K562 (cell line): ENCODE data around the gene ALPP. TPM values are rescaled to one million over a fixed set of nuclear protein-coding genes. Genes with fewer than 3 reads are reported as not detected.

Experiments
- ATAC-seq: fragments of 200-7000 bp; cut with Tn5 transposase; 3 replicates; pipeline ENCODE4 v1.9.1; 2020; ENCODE audit warnings: moderate library complexity
- BruUV-seq: library from RNA; stranded (reverse); fragments of 400-500 nt; replicated peaks from 2 replicates; lab custom pipeline; 2021; lab: Mats Ljungman, UMichigan
- CTCF ChIA-PET: fragments of 300-600 bp; formaldehyde crosslinking; extraction: SDS; loops from one replicate; lab custom pipeline; 2021; ENCODE audit warnings: low intra/inter-chr PET ratio; lab: Yijun Ruan, JAX
- POLR2A ChIA-PET: fragments of 300-600, 350-650 bp; sonication (Branson Sonifier 250); formaldehyde crosslinking; extraction: SDS; loops from one replicate; lab custom pipeline; 2021; ENCODE audit warnings: antibody characterized with exemption, inconsistent platforms; lab: Yijun Ruan, JAX
- DNase-seq, 4 experiments: peaks; one replicate each; pipeline versions ENCODE4 v3.0.0 to v3.0.0-alpha.2; 2011 to 2018; ENCODE audit warnings: low spot score in 3 of 4, mixed read lengths in 3 of 4; ENCODE audit errors: extremely low read depth in 1 of 4
- FAIRE-seq: peaks from 2 replicates; lab custom pipeline; 2011; peaks lifted over from hg19 to GRCh38; lab: Jason Lieb, UNC
- H2AFZ ChIP-seq: 2 replicates; pipeline ENCODE4 v1.6.0; 2011; ENCODE audit warnings: low read depth, low read length, control low read depth, inconsistent platforms
- H3K27ac ChIP-seq: fragments of 200-600 bp; 3 replicates; pipeline ENCODE4 v1.8.0; 2011; ENCODE audit warnings: low read depth, mild to moderate bottlenecking, control low read depth, inconsistent platforms, low read length, moderate library complexity, mixed read lengths; ENCODE audit errors: extremely low read depth
- H3K27me3 ChIP-seq, 2 experiments: fragments of 300-600 bp in 1 of 2; 2 replicates in 1 of 2; 3 replicates in 1 of 2; pipeline versions ENCODE4 v1.6.0 to v1.8.0; 2011; ENCODE audit warnings: inconsistent platforms in 2 of 2, low read length in 2 of 2, mild to moderate bottlenecking in 1 of 2, mixed read lengths in 1 of 2, moderate library complexity in 1 of 2; ENCODE audit not compliant: control insufficient read depth in 2 of 2, insufficient read depth in 2 of 2
- H3K36me3 ChIP-seq: fragments of 300-600 bp; 3 replicates; pipeline ENCODE4 v1.8.0; 2011; ENCODE audit warnings: mild to moderate bottlenecking, low read length, inconsistent platforms; ENCODE audit not compliant: control insufficient read depth, insufficient read depth
- H3K4me1 ChIP-seq, 2 experiments: fragments of 200-600 bp in 1 of 2; replicated peaks in 1 of 2; 2 replicates in 1 of 2; 3 replicates in 1 of 2; pipeline versions ENCODE4 v1.5.1 to v1.8.0; 2011; ENCODE audit warnings: inconsistent platforms in 2 of 2, low read length in 2 of 2, mild to moderate bottlenecking in 1 of 2, mixed read lengths in 1 of 2, moderate library complexity in 1 of 2; ENCODE audit not compliant: control insufficient read depth in 2 of 2, insufficient read depth in 2 of 2
- H3K4me2 ChIP-seq: 2 replicates; pipeline ENCODE4 v1.6.1; 2011; ENCODE audit warnings: low read length, control low read depth, inconsistent platforms, mixed read lengths; ENCODE audit not compliant: insufficient read depth
- H3K4me3 ChIP-seq: fragments of 200-600 bp; sonication (generic), shearing (Covaris generic); 2 replicates; pipeline ENCODE4 v1.5.1; 2016; ENCODE audit warnings: control low read depth, inconsistent platforms
- H3K79me2 ChIP-seq: fragments of 200-600 bp; 3 replicates; pipeline ENCODE4 v1.8.0; 2011; ENCODE audit warnings: low read length, inconsistent platforms; ENCODE audit not compliant: control insufficient read depth, insufficient read depth
- H3K9ac ChIP-seq, 2 experiments: 2 replicates each; pipeline versions ENCODE4 v1.6.0 to v1.6.1; 2011; ENCODE audit warnings: low read depth in 2 of 2, low read length in 2 of 2, control low read depth in 1 of 2, inconsistent platforms in 1 of 2, mild to moderate bottlenecking in 1 of 2, mixed read lengths in 1 of 2; ENCODE audit not compliant: insufficient read depth in 1 of 2
- H3K9me1 ChIP-seq: one replicate; pipeline ENCODE4 v1.6.0; 2011; ENCODE audit warnings: inconsistent platforms, mild to moderate bottlenecking, low read length, moderate library complexity; ENCODE audit not compliant: control insufficient read depth, insufficient read depth
- H3K9me3 ChIP-seq: replicated peaks from 2 replicates; pipeline ENCODE4 v1.5.1; 2011; ENCODE audit warnings: low read depth, low read length, inconsistent platforms; ENCODE audit not compliant: control insufficient read depth, insufficient read depth
- H4K20me1 ChIP-seq: replicated peaks from 2 replicates; pipeline ENCODE4 v1.6.1; 2011; ENCODE audit warnings: low read length, inconsistent platforms, mixed read lengths; ENCODE audit not compliant: control insufficient read depth, insufficient read depth
- CLOCK ChIP-seq: fragments of 250-450 bp; sonication (Bioruptor Pico); IDR thresholded peaks from 2 replicates; pipeline ENCODE4 v1.4.0; 2020; ENCODE audit warnings: mild to moderate bottlenecking, moderate library complexity, borderline replicate concordance
- CTCF ChIP-seq, 3 experiments: IDR thresholded peaks in 2 of 3; conservative IDR thresholded peaks in 1 of 3; 2 replicates each; pipeline ENCODE4 v1.5.1; 2011 to 2012; ENCODE audit warnings: low read length in 3 of 3, mild to moderate bottlenecking in 3 of 3, control low read depth in 2 of 3, improper control_type of control experiment in 1 of 3, inconsistent platforms in 1 of 3, low read depth in 1 of 3, mixed read lengths in 1 of 3, moderate library complexity in 1 of 3; ENCODE audit not compliant: insufficient read depth in 2 of 3
- ETS2 ChIP-seq: IDR thresholded peaks from 2 replicates; pipeline ENCODE4 v1.6.1; 2016; ENCODE audit warnings: borderline replicate concordance, missing genetic modification characterization, mild to moderate bottlenecking, moderate library complexity, missing compliant biosample characterization; ENCODE audit not compliant: poor library complexity, severe bottlenecking
- HMG20B ChIP-seq: fragments of 250-450 bp; sonication (Bioruptor Pico); IDR thresholded peaks from 2 replicates; pipeline ENCODE4 v1.5.0; 2021; ENCODE audit warnings: mild to moderate bottlenecking
- ILF3 ChIP-seq: fragments of 450-650 bp; IDR thresholded peaks from 2 replicates; pipeline ENCODE4 v1.6.1; 2018; ENCODE audit warnings: antibody characterized with exemption, mild to moderate bottlenecking, moderate library complexity, borderline replicate concordance
- SIX5 ChIP-seq, 2 experiments: IDR thresholded peaks; 2 replicates each; pipeline ENCODE4 v1.6.1; 2011; ENCODE audit warnings: low read length in 2 of 2, borderline replicate concordance in 1 of 2, low read depth in 1 of 2, mild to moderate bottlenecking in 1 of 2, moderate library complexity in 1 of 2; ENCODE audit not compliant: insufficient read depth in 1 of 2
- SMARCA5 ChIP-seq: fragments of 450-650 bp; IDR thresholded peaks from 2 replicates; pipeline ENCODE4 v1.6.1; 2016
- ZFP36 ChIP-seq: fragments of 150-350 bp; IDR thresholded peaks from 2 replicates; pipeline ENCODE4 v1.6.1; 2018; ENCODE audit warnings: low read length, low read depth; ENCODE audit not compliant: partially characterized antibody
- ZNF174 ChIP-seq: fragments of 250-450 bp; sonication (Bioruptor Pico); IDR thresholded peaks from 2 replicates; pipeline ENCODE4 v1.4.0; 2020; ENCODE audit warnings: mild to moderate bottlenecking
- WGBS: fragments of 100-300 bp; shearing (Covaris generic); methylation state at CpG from one replicate; pipeline ENCODE4 v1.1.6; 2016; ENCODE audit warnings: low coverage, mixed read lengths; ENCODE audit not compliant: insufficient coverage; ENCODE audit errors: missing lambda C conversion rate; 5-methylcytosine and 5-hydroxymethylcytosine counted together
- in situ Hi-C: fragments of 300-500 bp; cut with MboI; formaldehyde crosslinking; loops from 4 replicates; pipeline ENCODE4 v1.15.0; 2018; ENCODE audit warnings: inconsistent platforms, mixed read lengths
- intact Hi-C: fragments of 100-400 bp; cut with micrococcal nuclease; formaldehyde crosslinking; loops from 2 replicates; pipeline ENCODE4 v1.14.2; 2022
- polyA plus RNA-seq, 8 experiments: library from polyadenylated mRNA; depleted of rRNA in 4 of 8; stranded (reverse) in 5 of 8; unstranded in 3 of 8; fragments of >200 nt; fragmentation: Nextera tagmentation in 2 of 8; fragmentation: Illumina TruSeq in 1 of 8; extraction: Ambion mirVana in 2 of 8; extraction: Trizol in 1 of 8; gene quantifications; 2 replicates each; pipeline versions ENCODE4 v1.2.1 to v1.2.3, GENCODE V29; 2011 to 2014; ENCODE audit warnings: inconsistent platforms in 1 of 8, missing spikeins in 1 of 8
- total RNA-seq, 7 experiments: library from RNA; depleted of rRNA in 6 of 7; stranded (reverse); fragments of >200 nt in 6 of 7; fragmentation: Illumina TruSeq in 2 of 7; extraction: Trizol in 2 of 7; gene quantifications; 2 replicates each; pipeline versions ENCODE4 v1.2.1 to v1.2.3, GENCODE V29; 2011 to 2021; ENCODE audit warnings: low replicate concordance in 1 of 7
- TF ChIP-seq, protein P1 (sequence below): sonication (generic); formaldehyde crosslinking; IDR thresholded peaks from 2 replicates; pipeline ENCODE4 v1.8.0; 2023; ENCODE audit warnings: missing genetic modification reagents, mild to moderate bottlenecking, borderline replicate concordance

Gene ALPP
- total and polyA plus RNA-seq, 9 of the 15 experiments (the other 6 are each of a cell fraction or from before 2014, with no cell fraction given): 0.03 TPM; not detected in 8

- Histone ChIP-seq H3K9me3 (no peaks in the 10 kb centered on the region), H2AFZ (no peak overlapping the region), H3K4me2 (no peak overlapping the region), H3K36me3 (no peaks in the 10 kb centered on the region), H3K4me1 (no peaks in the 10 kb centered on the region; a peak in 1 of 5 replicates), H3K9ac (no peak overlapping the region), H3K9me1 (no peaks in the 10 kb centered on the region), H3K4me3 (no peak overlapping the region), H3K27ac (no peak overlapping the region), H3K27me3 (peaks cover 0 to 48% of the 10 kb centered on the region in 2 experiments; a peak in 3 of 5 replicates), H3K79me2 (no peaks in the 10 kb centered on the region), H4K20me1 (no peaks in the 10 kb centered on the region)
- CTCF ChIA-PET: interaction anchor here (0.7 kb wide), 1 partner anchor 1340 kb away, joined by 3 read pairs; no protein-coding TSS in a partner anchor
- 8% methylated on average over 4 of the region's 5 CpGs for WGBS
- intact Hi-C loops: no loop called here
- POLR2A ChIA-PET: interaction anchor here (0.6 kb wide), 1 partner anchor 12 kb away, joined by 3 read pairs; no protein-coding TSS in a partner anchor
- FAIRE-seq (no peak), DNase-seq (no peak), ATAC-seq (no peak)
- no TSS peak for BruUV-seq
- in situ Hi-C loops: no loop called here
- TF ChIP-seq ILF3 (no peak), ETS2 (tag) (no peak), ZNF174 (CRISPR knock-in tag) (no peak), SMARCA5 (no peak), SIX5 (IDR thresholded peaks at IDR 0.05; ENCODE audit: borderline replicate concordance in 1 of 2, insufficient read depth in 1 of 2, low read depth in 1 of 2, low read length in 2 of 2) (no peak), CTCF (IDR thresholded peaks at IDR 0.05 in 2 of 3, conservative IDR thresholded peaks at IDR 0.05 in 1 of 3; ENCODE audit: insufficient read depth in 2 of 3, low read depth in 1 of 3, low read length in 3 of 3) (no peak), HMG20B (CRISPR knock-in tag) (no peak), ZFP36 (no peak), CLOCK (CRISPR knock-in tag) (no peak)
- TF ChIP-seq, protein P1, sequence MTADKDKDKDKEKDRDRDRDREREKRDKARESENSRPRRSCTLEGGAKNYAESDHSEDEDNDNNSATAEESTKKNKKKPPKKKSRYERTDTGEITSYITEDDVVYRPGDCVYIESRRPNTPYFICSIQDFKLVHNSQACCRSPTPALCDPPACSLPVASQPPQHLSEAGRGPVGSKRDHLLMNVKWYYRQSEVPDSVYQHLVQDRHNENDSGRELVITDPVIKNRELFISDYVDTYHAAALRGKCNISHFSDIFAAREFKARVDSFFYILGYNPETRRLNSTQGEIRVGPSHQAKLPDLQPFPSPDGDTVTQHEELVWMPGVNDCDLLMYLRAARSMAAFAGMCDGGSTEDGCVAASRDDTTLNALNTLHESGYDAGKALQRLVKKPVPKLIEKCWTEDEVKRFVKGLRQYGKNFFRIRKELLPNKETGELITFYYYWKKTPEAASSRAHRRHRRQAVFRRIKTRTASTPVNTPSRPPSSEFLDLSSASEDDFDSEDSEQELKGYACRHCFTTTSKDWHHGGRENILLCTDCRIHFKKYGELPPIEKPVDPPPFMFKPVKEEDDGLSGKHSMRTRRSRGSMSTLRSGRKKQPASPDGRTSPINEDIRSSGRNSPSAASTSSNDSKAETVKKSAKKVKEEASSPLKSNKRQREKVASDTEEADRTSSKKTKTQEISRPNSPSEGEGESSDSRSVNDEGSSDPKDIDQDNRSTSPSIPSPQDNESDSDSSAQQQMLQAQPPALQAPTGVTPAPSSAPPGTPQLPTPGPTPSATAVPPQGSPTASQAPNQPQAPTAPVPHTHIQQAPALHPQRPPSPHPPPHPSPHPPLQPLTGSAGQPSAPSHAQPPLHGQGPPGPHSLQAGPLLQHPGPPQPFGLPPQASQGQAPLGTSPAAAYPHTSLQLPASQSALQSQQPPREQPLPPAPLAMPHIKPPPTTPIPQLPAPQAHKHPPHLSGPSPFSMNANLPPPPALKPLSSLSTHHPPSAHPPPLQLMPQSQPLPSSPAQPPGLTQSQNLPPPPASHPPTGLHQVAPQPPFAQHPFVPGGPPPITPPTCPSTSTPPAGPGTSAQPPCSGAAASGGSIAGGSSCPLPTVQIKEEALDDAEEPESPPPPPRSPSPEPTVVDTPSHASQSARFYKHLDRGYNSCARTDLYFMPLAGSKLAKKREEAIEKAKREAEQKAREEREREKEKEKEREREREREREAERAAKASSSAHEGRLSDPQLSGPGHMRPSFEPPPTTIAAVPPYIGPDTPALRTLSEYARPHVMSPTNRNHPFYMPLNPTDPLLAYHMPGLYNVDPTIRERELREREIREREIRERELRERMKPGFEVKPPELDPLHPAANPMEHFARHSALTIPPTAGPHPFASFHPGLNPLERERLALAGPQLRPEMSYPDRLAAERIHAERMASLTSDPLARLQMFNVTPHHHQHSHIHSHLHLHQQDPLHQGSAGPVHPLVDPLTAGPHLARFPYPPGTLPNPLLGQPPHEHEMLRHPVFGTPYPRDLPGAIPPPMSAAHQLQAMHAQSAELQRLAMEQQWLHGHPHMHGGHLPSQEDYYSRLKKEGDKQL (CRISPR knock-in tag): no peak
Observed at GRCh38 chr2:232354069-232354468, 24.5 kb upstream of the ALPP start.
